Fibroblast of upper back skin (primary cell): ENCODE measurements around the gene PHACTR2.
"Not testable (repeated sequence)": the region's sequence is repeated elsewhere in the genome, so short reads cannot be mapped to it uniquely, and the experiment has no call there.

ENCODE experiments used
- DNase-seq: peaks from one replicate; pipeline ENCODE4 v3.0.0-alpha.2; 2013

PHACTR2 gene

DNA sequence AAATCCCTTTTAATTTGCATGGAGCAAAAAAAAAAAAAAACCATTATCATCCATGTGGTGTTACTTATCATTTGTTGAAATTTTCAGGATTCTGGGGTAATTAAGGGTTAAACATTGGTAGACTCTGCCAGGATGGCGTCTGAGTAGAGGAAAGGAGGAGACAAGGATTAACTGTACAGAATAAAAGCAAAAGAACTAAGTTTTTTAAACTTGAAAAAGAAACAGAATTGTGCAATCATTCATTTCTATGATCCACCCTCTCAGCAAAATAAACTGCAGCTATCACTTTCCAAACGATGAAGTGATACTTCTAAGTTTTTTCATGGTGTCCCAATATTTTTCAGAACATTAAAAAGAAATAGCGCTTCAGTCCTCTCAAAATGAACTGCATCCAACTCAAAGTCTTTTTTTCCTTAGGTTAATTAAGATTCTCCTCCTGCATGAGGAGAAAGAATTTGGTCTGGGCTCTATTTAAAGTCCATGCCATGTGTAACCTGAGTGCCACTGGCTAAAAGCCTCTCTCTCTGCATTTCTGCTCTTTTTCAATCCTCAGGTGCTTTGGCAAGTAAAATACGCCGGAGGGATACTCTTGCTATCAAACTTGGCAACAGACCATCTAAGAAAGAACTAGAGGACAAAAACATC, 95.9 kb downstream of the PHACTR2 start:
- DNase-seq: no peak

DNA sequence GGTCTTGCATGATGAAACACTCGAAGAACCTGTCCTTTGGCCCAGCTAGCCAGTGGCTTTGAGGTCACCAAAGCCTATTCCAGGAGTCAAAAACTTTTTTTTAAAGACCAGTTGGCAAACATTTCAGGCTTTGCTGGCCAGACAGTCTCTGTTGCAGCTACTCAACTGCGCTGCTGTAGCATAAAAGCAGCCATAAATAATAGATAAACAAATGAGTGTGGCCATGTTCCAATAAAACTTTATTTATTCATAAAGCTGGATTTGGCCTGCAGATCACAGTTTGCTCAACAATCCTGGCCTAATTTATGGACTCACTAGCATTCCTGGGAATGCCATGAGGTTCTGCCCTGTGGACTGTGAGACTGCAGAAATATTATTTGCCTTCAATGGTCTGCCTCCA, 96.6 kb downstream of the PHACTR2 start:
- DNase-seq: no peak

DNA sequence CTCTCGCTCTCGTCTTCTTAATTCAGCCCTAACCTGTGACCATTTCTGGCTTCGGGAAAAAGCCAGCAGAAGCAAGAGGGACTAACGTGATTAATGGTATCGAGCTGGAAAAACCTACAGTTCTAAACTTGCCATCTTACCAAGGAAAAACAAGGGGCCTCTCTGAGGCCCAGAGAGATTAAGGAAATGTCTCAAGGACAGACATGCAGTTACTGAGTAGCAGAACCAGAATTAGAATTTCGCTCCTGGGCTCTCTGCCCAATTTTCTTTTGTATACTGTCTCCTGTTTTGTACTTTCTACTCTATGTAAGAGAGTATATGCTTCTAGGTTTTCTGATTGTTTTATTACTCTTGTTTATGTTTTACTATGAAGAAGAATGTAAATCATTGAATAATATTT, 97.6 kb downstream of the PHACTR2 start:
- no peak for DNase-seq

DNA sequence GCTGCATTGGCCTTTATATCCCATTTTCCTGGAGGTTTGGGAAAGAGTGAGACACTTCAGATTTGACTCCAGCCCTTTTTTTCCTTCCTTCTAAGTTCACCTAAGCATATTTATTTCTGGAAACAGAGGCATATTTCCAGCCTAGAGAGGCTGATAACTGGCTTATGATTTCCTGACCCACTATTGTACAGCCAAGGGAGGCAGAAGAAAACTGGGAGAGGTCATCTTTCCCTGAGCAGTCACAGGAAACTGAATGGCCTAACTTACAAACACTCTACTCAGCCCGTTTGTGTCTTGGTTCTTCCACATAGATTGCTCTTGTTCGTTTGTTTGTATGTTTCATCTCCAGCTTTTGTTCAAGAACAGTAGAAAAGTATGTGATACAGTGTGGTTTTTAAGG, 101.2 kb downstream of the PHACTR2 start:
- no peak for DNase-seq

DNA sequence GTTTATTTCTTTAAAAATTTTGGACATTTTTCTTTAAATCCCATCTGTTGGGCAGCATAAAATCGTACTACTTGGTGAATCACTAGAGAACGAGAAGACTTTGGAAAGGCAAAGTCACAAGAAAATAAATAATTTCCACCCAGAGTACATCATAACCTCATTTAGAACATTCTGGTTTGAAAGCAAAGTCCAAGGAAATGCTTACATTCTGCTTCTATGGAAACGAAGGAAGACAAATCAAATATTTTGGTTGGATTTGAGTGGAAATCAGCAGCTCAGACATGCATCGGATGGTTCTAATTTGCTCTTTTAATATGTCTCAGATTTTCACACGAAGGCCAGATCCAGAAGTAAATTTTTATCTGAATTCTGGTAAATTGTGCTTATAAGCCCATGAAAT, 104.7 kb downstream of the PHACTR2 start:
- DNase-seq: peak; percentile 38

DNA sequence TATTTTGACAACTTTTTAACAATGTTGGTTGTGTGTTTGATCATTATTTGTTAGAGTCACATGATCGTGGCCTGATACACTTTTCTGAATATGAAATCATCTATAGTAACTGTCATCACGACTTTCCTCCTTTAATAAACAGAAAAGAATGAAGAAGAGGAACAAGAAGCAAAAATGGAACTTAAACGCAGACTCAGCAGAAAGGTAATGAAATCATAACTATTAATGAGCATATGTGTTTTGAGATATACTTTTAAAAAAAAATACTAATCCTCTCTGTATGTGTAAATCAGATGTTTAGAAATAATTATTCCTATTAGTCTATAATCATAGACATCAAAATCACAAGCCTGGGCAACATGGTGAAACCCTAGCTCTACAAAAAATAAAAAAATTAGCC, 105.3 kb downstream of the PHACTR2 start:
- DNase-seq: no peak

DNA sequence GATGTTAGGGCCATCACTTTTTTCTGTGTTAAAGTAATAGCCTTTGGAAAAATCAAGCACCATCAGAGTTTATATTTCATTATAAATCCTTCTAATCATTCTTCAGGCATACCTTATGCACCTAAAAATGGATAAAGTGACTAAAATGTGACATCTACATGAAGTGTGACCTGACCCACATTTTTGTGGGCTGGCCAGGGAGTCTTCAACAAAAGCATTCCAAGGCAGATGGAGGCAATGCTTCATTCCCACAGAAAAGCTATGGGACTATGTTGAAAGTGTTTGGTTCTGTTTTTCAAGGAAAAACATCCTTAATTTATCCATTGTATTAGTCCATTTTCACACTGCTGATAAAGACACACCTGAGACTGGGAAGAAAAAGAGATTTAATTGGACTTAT, 106.6 kb downstream of the PHACTR2 start:
- DNase-seq: no peak

DNA sequence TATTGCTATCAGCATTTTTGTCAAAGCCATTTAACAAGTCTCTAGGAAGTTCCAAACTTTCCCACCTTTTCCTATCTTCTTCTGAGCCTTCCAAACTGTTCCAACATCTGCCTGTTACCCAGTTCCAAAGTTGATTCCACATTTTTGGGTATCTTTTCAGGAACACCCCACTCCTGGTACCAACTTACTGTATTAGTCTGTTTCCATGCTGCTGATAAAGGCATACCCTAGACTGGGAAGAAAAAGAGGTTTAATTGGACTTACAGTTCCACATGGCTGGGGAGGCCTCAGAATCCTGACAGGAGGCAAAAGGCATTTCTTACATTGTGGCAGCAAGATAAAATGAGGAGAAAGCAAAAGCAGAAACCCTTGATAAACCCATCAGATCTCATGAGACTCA, 108.6 kb downstream of the PHACTR2 start:
- not testable (repeated sequence) for DNase-seq

DNA sequence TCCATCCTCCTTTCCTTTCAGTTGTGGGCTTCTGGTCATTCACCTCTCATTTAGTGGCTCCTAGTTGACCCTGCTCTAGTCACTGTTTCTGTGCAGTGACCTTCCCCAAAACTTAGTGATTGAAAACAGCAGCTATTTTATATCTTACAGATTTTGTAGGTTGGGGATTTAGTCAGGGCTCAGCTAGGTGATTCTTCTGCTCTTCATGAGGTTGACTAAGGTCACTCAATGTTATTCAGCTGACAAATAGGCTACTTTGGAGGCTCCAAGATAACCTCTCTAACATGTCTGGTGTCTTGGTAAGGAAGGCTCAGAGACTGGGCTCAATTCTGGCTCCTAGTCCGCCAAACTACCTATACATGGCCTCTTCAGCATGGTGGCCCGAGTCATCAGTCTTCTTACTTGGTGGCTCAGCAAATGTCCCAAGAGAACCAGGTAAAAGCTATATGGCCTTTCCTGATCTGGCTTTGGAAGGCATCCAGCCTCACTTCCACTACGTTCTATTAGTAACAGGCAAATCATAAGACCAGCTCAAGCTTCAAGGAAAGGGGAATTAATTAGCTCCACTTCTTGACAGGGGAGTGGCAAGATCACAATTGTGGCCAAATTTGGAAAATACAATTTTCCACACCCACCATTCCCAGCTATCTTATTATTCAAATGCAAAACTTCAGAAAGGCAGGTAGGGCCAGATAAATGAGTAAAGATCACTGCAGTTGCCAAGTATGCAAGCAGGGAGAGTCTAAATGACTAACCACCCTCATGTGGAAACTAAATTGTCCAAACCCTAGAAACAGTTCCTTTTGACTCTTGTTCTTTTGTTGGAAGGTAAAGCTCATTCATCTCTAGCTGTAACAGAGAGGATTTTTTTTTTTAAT, 114.9 kb downstream of the PHACTR2 start:
- no peak for DNase-seq

DNA sequence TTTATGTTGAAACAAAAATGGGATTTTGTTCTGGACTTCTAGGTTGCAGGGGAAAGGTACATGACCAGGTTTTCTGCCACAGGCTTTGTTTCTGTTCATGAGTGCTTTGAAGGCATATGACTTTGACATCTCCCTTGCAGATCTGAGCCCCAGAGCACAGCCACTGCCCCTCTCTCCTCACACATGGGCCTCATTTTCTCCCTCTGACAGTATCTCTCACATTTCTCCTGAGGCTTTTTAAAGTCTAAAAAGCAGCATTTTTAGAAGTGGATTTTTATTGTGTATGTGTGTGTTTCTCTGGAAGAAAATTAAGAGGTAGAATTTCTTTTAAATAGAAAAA, 115.5 kb downstream of the PHACTR2 start:
- DNase-seq: no peak

DNA sequence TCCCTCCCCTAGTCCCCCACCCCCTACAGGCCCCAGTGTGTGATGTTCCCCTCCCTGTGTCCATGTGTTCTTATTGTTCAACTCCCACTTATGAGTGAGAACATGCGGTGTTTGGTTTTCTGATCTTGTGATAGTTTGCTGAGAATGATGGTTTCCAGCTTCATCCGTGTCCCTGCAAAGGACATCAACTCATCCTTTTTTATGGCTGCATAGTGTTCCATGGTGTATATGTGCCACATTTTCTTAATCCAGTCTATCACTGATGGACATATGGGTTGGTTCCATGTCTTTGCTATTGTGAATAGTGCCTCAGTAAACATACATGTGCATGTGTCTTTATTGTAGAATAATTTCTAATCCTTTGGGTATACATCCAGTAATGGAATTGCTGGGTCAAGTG, 118.8 kb downstream of the PHACTR2 start:
- DNase-seq: not testable (repeated sequence)

DNA sequence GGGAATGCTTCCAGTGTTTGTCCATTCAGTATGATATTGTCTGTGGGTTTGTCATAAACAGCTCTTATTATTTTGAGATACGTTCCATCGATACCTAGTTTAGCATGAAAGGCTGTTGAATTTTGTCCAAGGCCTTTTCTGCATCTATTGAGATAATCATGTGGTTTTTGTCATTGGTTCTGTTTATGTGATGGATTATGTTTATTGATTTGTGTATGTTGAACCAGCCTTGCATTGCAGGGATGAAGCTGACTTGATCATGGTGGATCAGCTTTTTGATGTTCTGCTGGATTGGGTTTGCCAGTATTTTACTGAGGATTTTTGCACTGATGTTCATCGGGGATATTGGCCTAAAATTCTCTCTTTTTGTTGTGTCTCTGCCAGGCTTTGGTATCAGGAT, 120.7 kb downstream of the PHACTR2 start:
- not testable (repeated sequence) for DNase-seq

DNA sequence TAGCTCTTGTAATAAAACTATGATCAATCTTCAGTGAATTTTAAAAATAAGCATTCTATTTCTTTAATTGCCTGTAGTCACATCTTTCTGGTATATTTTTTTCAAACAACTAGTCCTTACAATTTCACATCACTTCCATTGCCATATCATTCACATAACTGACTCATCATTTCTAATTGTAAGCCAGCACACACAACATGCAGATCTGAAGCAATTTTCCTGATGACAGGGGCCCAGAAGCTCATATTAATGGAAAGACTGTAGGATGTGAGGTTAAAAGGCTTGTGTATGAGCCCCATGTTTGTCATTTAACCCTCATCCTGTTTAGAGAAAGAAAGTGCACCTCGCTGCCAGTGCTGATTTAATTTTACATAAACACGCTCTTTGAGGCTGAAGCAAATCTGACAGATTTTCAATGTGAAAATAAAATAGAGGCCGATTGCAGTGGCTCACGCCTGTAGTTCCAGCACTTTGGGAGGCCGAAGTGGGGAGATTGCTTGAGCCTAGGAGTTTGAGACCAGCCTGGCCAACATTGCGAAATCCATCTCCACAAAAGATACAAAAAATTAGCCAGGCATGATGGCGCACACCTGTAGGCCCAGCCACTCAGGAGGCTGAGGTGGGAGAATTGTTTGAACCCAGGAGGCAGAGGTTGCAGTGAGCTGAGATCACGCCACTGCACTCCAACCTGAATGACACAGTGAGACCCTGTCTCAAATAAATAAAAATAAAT, 125.2 kb downstream of the PHACTR2 start:
- peak; percentile 16 for DNase-seq

DNA sequence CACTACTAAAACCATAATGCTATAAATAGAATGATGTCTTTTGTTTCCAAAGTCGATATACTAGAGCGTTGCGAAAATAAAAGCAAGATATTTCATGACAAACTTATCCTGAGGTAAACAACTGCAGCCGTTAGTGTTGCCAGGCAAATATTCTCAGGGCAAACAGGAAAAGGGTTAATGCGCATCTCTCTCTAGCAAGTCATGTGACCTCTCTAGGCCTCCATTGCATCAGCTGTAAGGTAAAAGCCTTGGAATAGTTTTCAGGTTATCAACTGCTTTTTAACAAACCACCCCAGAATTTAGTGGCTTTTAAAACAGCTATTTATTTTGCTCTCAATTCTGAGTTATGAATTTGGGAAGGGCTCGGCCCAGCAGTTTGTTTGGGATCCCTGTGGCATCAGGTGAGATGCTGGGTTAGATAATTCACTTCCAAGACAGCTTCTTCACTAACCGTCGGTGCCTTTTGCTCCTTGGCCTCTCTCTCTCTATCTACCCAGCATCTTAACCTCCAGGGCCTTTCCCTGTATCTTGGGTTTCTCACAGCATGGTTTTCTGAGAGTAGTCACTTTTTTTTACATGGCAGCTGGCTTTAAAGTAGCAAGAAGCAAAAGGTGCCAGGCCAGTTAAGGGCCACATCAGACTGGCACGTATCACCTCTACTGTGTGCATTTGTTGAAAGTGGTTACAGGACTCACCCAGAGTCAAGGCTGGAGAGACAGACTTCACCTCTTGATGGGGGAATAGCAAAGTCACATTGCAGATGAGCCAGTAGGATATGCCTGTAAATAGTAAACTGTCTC, 126.2 kb downstream of the PHACTR2 start:
- no peak for DNase-seq

DNA sequence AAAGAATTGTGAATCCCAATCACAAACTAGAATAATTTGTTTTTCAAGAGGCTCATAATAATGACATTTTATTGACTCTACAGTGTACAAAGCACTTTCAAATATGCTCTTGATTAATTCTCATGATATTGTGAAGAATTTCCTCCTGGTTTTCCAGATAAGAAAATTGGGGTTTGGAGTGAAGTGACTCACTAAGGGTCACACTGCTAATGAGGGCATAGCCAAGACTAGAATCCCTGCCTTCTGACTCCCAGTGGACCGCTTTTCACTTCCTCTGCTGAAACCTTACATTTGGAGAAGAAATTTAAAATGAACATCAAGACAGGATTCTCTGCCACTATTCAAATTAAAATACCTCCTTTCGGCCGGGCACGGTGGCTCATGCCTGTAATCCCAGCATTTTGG, 127.1 kb downstream of the PHACTR2 start:
- DNase-seq: no peak

DNA sequence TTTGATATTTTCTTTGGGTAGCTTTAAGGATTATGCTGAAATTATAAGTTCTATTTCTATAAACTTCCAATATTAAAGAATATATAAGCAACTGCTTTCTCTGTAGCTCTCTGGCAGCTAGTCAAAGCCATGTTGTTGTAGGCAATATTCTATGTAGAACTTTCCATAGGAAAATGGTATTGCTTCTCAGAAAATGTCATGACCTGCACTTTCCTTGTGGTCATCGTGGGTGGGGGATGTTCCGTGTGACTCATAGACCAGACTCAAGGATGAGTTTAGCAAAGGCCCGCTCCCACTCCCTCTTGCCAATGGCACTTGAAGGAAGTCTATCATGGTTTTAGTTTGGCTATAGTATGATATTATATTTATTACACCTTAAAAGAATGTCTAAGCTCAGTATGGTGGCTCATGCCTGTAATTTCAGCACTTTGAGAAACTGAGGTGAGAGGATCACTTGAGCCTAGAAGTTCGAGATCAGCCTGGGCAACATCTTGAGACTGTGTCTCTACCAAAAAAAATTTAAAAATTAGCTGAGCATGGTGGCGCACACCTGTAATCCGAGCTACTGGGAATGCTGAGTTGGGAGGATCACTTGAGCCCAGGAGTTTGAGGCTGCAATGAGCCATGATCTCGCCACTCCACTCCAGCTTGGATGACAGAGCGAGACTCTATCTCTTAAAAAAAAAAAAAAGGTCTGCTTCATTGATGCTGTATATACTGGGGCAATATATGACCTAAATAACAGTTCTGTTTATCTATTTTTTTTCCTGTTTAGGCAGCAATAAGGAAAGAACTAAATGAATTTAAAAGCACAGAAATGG, 128.7 kb downstream of the PHACTR2 start:
- DNase-seq: peak; percentile 64

DNA sequence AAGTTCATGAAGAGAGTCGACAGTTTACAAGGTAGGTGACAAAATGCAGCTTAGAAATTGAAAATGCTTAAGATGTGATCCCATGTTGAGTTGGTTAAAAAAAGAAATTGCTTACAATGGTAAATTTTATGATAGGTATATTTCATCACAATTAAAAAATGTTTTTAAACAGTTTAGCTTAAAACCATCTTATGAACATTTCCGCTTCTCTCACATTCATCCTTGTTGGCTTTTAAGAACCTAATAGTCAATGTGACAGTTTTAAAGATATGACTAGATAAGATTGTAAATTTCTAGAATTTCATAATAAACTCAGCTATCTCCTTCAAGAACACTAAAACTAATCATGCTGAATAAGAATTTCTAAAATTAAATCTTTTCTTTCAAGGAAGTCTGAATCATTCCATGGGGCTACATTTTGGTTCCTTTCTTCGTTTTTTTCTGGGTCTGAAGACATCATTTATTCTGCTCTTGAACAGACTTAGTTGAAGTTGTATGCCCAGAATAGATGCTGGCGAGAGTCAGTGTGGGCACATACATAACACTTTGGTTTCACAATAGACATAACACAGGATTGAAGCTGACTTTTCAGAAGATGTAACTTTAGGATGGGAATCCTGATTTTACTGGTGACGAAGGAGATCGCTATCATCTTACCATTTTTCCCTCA, 129.5 kb downstream of the PHACTR2 start:
- DNase-seq: no peak

DNA sequence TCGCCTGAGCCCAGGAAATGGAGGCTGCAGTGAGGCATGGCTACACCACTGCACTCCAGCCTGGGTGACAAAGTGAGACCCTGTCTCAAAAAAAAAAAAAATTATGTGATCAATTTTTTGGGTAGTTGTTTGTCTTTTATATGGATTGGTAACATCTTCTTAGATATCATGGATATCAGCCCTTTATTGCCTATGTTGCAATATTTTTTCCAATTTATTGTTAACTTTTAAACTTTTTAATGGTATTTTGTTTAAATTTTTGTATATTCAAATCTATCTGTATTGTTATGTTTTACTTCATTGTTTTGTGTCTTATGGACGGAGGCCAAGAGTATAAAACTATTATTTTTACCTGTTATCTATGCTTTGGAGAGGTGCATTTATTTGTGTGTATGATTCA, 133.0 kb downstream of the PHACTR2 start:
- no peak for DNase-seq

DNA sequence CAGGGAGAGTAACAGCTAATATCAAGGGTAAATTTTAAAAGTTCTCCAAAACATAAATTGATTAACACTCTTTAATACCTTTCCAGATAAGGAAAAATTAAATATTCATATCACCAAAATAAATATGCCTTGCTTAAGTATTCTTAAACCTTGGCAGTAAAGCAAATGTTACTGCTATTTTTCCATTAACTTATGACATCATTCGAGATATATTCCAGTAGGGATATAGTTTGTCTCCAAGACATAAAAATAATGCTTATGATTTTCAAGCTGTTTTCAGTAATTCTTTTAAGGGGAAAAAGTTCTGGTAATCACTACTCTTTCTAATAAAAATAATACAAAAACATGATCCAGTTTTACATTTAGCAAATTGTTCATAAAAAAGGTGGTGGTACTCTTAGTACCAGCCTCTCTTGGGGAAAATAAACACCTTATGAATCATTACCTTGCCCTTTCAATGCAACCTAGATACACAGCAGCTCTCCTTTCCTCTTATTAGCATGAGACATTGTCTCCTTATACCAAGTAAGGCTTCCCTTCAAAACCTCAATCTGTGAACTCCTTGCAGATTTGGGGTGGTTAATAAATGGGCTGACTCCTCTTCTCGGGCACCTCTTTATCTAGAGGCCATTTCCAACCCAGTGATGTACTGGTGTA, 133.9 kb downstream of the PHACTR2 start:
- DNase-seq: no peak

DNA sequence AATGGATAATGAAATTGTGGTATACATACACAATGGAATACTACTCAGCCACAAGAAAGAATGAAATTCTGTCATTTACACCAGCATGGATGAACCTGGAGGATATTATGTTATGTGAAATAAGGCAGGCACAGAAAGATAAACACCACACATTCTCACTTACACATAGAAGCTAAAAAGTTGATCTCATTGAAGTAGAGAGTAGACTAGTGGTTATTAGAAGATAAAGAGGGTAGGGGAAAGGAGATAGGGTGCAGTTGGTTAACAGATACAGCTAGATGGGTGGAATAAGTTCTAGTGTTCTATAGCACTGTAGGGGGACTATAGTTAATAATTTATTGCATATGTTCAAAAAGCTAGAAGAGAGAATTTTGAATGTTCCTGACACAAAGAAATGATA, 139.9 kb downstream of the PHACTR2 start:
- no peak for DNase-seq

DNA sequence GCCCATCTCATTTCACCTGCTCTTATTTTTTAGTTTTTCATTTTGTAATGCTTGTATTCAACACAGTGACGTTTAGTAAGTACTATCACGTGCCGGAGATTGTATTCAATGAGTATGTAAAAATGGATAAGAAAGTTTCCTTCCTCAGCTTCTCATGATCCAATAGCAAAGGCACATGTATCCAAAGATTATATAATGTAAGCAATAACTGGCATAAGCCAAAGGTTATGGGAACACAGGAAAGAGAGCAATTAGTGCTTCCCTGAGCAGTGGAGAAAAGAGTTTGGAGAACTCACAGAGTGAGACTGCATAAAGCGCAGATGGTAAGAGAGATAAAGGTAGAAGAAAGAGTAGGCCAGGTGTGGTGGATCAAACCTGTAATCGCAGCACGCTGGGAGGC, 143.6 kb downstream of the PHACTR2 start:
- no peak for DNase-seq
